HG03520 (cell line): Measurements from ENCODE around the gene NCBP3.
"Not testable (repeated sequence)": the region's sequence is repeated elsewhere in the genome, so short reads cannot be mapped to it uniquely, and the experiment has no call there.

Experiments
- ATAC-seq: cut with Tn5 transposase; IDR thresholded peaks from one replicate; pipeline ENCODE4 v1.9.1; 2021; ENCODE audit warnings: mild to moderate bottlenecking, moderate library complexity; ENCODE audit not compliant: unreplicated experiment

NCBP3 gene

DNA sequence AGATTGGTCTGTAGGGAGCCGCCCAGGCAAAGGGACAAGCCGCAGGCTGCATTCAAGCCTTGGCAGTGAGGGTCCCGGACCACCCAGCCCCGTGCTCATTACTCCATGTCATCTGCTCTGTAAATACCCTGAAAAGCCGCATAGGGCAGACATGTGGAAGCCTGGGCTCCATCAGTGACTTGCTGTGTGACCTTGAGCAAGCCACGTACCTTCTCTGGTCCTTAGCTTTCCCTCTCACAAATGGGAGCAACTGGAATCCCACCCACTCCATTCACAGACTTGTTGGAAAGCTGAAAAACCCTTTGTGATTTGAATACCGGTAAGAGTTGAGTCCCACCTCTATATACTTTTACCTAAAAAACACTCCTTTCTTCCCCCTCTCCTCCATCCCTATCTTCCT lies 34.9 kb upstream of the NCBP3 start:
- no peak for ATAC-seq

DNA sequence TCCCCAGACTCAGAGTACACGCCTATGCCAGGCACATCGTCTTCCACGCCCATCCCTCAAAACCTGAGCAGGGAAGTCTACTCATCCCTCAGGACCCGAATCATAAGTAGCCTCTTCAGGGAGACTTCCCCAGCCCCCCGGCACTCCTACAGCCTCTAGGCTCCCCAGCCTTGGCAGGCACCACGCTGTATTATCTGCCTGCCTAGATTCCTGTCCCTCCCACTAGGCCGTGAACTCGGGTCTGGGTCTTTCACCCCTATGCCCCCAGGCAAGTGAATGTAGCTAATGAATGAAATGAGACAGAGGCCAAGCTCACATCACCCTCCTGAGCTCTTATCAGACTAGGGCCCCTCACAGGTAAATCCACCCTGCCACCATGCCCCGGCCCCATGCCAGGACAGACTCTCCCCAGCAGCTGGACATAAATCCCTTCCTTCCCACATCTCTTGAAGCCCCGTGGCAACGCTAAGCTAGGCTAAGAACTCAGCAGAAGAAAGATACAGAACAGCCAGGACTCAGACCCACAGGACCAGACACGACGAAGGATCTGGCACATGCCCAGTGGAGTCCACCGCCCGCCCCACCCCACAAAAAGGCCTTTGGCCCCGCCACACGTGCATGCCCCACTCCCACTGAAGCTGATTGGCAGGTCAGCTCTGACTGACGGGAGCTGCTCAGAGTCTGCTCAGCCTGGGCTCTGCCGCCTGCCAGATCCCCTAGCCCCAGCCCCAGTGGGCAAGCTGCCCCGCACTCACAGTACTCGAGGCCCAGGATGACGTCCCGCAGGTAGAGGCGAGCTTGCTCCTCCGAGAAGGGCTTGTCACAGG lies 33.8 kb upstream of the NCBP3 start:
- ATAC-seq, result no peak

DNA sequence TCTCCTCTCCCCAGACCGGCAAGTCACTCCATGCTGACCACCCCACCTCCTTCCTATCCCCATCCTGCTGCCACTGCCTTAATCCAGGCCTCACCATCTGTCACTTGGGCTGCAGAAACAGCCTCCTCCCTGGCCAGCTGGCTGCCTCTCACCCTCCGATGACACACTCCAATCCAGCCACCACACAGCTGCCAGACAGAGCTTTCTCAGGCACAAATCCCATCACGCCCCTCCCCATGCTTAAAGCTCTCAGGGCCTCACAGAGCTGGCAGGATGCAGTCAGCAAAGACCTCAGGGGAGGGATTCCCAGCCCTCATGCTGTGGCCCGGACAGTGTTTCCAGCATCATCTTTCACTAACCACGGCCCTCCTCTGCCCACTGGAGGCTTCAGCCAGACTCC lies 33.1 kb upstream of the NCBP3 start:
- ATAC-seq, result no peak

DNA sequence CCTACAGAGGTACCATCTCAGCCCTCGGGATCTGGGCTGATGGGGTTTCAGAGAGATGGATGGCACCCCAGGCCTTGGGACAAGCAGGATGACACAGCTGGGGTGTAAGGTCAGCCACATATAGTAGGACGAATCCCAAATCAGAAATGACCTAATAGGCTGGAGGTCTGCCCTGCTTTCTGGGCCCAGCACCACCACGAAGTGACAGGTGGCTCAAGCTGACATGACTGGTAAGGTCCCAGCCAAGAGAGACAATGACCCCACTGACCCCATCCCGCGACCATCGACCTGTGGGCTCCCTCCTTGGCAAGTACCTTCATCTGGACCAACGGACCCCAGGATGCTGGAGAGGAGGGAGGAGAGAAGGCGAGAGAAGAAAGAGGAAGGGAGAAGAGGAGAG lies 31.2 kb upstream of the NCBP3 start:
- no peak for ATAC-seq

DNA sequence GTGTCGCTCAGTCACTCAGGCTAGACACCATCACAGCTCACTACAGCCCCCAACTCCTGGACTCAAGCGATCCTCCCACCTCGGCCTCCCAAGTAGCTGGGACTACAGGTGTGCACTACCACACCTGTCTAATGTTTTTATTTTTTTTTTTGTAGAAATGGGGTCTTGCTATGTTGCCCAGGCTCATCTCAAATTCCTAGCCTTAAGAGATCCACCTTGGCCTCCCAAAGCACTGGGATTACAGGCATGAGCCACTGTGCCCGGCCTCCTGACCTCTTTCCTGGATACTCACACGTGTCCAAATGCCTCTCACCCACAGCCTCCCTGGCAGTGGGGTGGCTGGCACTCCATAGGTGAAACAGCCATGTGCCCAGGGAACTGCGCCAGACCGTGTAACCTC lies 29.3 kb upstream of the NCBP3 start:
- no peak for ATAC-seq

DNA sequence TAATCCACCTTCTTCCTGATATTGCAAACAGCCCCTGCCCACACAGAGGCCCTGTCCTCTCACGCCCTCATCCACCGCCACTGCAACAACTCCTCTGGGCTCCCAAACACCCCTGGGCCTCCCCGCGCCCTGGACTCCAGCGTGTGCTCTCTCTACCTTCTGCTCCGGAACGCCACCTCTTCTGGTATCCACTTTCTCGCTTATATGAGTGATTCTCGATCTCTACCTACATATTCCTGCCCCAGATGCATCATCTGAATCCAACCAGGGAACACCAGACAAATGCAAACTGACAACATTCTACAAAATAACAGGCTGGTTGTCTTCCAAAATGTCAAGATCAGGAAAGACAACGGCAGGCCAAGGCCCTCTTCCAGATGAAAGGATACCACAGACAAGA lies 27.8 kb upstream of the NCBP3 start:
- ATAC-seq, result no peak

DNA sequence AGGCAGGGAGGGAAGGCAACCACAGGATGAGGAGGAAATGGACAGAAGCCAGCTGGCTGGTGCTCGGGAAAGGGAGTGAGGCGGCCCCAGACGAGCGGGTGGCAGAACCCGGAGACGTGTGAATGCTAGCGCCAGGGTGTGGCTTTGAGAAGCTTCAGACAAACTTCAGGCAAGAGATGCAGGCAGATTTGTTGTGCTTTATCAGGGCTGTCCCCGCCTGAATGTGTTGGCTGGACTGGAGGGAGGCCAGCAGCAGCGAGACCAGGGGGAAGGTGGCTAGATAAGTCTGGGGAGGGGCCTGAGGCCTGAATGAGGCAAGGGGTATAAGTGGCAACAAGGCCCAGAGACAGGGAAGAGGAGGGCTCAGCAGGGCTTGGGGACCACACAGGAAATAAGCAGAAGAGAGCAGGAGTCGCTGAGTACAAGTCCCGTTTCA lies 24.8 kb upstream of the NCBP3 start:
- ATAC-seq, result no peak

DNA sequence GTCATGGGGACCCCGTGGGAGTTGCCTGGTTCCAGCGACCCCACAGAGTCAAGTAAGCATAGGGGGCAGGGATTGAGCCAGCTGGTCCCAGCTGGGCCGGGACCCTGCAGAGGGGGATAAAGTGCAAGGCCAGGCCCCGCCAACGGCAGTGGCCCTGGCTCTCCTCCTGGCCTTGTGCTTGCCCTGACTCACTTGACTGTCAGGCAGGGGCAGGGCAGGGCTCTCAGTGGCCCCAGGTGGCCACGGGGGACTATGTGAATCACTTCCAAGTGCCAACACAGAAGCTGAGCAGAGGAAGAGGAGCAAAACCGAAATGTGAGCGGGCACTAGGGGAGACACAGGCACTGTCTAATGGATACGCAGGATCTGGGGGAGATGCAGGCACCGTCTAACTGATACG lies 21.6 kb upstream of the NCBP3 start:
- no peak for ATAC-seq

DNA sequence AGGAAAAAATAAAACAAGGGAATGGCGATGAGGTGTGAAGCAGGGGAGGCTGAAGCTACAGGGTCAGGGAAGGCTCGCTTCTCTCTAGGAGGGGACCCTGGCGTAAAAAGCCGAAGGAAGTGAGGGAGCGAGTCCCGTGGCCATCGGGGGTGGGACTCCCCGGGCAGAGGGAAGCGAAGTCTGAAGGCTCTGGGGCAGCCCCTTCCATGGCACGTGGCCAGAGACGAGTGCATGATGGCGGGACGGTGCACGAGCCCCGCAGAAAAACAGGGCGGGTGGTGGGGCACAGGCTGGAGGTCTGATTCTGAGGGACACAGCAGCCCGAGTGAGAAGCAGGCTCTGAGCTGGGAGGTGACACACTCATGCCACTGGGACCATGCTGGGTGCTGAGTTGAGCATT lies 21.1 kb upstream of the NCBP3 start:
- no peak for ATAC-seq

DNA sequence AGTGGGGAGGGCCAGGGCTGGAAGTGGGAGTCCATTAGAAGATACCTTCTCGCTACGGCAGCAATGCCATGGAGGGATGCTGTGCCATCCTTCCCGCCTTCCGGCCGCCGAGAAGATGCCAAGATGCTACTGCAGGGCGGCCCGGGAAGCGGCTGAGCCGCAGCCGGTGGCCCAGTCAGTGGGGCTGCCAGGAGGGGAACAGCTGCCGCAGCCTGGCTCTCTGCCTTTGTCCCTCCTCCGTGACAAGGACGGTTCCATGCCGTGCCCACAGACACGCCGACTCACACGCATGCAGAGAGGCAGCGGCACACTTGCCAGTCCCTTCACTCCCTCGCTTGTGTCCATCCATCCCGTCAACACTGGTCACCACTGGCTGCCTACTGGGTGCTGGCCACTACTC lies 20.2 kb upstream of the NCBP3 start:
- no peak for ATAC-seq

DNA sequence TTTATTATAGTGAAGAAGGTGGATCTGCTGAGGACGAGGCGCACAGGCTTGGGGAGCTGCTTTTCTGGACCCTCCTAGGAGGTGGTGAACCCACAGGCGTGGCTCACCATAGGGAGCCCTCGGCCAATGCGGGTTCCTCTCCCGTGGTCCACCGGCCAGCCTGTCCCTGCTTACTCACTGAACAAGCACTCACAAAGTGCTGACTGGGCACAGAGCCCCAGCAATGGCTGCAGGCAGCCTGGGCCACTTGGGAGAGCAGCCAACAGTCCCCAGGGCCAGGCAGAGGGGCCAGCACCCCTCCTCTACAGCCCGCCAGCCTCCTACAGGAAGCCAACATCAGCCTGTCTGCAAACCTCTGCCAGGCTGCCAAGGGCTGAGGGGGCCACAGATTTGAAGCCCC lies 19.1 kb upstream of the NCBP3 start:
- no peak for ATAC-seq

DNA sequence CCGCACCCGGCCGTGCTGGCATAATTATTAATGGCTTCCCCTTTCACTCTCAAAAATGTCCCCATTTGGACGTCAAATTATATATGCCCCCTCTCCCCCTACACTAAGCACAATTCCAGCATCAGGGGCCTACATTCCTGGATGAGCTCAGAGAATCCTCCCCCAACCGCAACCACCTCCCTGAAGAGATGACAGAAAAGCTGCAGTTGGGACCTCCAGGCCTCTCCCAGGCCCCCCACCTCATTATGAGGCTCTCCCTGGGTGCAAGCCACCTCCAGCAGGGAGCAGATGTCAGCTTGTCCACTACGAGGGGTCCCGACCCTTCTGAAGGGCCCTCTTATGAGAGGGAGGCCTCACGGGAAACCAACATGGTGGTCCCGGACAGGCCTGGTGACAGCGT lies 18.5 kb upstream of the NCBP3 start:
- no peak for ATAC-seq

DNA sequence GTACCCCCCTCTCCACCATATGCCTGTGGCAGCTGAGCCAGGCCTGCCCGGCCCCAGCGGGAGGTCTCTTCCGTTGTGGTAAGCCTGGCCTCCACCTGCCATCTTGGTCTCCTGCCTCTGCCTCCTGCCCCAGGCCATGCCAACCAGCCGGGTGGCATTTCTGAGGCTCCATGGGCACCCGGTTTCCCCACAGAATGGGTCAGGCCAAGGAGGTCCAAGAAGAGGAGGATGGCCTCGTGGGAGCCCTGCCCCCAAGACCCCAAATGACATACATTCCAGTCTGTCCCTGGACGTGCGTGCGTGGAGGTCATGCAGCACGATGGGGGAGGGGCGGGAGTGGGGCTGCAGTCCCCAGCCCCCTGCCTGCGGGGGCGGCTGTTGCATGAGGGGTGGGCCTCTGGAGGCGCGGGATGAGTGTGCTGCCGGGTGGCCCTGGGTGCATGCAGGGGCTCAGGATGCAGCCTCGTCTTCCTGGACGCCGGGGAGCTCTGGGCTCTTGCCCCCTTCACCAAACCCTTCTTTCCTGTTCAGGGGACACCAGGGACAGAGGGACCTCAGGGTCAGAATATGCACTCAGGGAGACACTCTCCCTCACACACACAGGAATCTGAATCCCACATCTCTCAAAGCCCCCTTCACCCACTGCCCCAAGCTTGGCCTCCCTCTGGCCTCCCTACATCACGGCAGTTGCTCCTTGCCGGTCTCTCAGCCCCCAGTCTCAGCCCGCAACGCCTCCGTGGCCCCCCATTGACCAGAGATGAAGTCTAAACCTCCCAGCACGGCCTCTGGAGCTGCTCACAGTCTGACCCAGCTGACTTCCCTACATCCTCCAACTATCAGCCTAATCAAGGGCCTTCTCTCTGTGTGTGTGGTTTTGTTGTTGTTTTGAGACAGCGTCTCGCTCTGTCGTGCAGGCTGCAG lies 16.0 kb upstream of the NCBP3 start:
- ATAC-seq, result no peak

DNA sequence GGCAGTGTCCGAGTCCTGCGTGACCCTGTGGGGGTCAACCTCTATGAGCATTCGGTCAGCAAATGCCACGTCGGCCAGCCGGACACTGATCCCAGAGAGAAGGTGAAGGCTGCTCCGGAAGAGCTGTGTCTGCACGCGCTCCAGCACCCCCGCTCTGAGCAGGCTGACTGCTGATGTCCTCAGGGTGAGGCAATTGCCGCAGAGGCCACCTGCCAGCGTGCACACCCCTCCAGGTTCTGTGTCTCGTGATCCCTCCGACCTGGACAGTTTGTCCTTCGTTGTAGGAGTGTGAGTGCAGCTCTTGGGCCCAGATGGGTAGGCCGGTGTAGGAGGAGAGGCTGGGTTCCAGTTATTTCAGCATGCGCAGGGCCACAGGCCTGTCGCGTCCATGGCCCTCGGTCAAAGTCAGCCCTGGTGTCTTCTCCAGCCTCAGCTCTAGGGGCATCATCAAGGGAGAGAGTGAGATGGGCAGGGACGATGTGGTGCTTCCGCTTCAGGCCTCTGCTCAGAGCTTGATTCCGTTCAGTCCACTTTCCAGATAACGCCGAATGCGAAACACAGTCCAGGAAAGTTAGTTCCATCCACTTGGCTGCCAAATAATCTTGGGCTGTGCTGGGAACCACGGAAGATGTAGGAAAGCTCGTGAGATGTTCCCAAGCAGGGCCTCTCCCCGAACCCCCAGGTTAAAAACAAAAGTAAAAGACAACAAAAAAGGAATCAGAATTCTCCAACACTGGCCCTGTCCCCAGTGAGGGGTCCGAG lies 15.1 kb upstream of the NCBP3 start:
- ATAC-seq, result no peak

DNA sequence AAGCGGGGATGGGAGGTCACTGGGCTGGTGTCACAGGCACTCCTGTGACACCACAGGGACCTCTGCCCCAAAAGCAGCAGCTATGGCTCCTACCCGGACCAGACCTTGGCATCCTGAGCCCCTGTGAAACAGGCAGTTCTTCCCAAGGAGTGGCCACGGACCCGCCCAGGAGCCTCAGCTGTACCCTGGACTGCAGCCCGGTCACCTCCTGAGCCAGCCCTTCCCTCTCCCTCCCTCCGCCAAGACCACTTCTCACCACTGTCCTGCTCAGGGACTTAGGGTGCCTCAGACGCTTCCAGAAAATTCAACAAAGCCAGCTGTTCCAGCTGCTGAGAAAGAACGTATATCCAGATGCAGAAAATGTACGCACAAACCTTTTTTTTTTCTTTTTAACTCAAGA lies 13.9 kb upstream of the NCBP3 start:
- ATAC-seq, result no peak

DNA sequence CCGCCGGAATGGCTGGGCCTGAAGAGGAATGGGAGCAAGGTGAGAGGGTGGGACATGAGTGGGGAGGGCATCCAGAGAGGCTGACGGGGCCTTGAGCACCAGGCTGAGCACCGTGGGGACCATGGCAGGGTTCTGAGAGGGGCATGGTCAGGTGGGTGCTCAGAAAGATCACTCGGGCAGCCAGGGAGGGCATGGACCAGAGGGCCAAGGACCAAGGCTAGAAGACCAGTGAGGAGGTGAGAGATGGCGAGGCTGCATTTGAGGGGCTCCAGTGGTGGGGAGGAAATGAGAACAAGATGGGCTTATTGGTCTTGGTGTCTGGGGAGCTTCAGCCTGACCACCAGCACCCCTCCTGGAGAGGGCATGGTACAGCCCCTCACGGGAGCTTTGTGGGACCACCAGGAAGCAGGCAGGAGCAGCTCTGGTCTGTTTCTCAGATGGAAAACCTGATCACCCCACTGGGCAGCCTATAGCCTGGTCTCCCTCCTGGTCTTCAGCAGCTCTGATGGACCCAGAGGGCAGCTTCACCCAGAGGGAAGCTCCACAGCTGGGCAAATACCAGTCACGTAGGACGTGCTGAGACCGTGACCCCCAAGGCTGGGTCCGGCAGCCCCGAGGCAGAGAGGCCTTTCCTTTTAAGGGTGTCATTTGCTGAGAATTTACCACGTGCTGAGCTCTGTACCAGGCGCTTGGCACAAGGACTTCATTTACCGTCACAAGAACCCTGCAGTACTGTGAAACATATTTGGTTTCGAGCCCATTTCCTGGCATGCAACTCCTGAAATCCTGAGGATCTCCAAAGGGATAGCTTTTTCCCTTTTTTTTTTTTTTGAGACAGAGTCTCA lies 11.4 kb upstream of the NCBP3 start:
- no peak for ATAC-seq

DNA sequence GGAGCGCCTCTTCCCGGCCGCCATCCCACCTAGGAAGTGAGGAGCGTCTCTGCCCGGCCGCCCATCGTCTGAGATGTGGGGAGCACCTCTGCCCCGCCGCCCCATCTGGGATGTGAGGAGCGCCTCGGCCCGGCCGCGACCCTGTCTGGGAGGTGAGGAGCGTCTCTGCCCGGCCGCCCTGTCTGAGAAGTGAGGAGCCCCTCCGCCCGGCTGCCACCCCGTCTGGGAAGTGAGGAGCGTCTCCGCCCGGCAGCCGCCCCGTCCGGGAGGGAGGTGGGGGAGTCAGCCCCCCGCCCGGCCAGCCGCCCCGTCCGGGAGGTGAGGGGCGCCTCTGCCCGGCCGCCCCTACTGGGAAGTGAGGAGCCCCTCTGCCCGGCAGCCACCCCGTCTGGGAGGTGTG lies 8.2 kb upstream of the NCBP3 start:
- ATAC-seq, result not testable (repeated sequence)

DNA sequence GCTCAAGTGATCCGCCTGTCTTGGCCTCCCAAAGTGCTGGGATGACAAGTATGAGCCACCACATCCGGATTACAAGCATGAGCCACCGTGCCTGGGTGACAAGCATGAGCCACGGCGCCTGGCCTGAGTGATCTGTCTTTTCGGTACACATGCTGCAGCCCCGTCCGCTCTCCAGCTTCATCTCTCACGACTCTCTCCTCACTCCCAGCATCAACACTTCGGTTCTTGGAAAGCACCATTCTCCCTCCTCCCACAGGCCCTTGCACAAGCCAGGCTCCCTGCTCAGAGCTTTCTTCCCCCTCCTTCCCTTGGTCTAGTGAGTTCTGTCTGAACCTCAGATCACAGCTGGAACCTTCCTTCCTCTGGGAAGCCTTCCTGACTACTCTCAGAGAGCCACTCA lies 6.5 kb upstream of the NCBP3 start:
- no peak for ATAC-seq

DNA sequence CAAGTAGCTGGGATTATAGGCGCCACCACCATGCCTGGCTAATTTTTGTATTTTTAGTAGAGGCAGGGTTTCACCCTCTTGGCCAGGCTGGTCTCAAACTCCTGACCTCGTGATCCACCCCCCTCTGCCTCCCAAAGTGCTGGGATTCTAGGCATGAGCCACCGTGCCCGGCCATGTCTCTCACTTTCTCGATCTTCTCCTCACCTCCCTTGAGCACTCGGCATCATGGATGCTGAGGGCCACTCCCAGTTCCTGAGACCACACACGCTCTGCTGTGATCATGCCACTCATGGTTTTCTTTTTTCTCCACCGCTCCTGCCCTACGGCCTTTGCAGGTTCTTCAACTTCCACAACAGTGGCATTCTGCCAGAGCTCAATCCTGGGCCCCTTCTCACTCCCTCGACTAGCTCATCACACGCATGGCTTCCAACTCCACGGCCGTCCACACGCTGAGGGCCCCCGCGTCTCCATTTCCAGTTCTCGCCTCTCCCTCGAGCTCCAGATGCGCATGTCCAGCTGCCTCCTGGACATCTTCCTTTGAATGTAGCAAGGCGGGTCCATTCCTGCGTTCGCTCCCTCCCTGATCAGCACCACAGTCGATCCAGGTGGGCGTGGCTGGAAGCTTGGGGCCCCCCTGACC lies 5.5 kb upstream of the NCBP3 start:
- no peak for ATAC-seq

DNA sequence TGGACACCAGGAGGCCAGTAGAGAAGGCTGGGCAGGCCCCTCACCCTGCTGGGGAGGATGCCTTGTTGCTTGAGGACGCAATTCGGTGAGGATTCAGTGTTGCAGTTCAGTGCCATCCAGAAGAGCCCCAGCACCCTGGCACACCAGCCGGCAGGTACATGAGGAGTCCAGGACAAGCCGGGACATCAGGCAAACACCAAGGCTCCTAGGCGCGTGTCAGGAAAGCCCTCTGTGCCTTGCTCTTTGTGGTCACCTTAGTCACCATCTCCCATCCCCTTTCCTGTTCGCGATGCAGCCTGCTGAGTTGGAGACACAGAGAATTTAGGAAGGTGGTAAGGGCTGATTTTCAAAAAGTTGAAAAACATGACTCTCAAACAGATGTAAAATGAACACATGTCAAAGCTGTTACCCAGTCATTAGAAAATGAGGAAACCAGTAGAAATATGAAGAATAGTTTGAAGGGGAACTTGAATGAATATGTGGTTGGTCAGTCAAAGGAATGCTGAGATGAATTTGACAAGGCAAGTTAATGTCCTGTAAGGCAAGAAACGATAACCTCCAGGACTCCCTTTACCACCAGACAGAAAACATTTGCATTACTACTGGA lies 2.3 kb upstream of the NCBP3 start:
- ATAC-seq, result no peak
